Liver (tissue), 9 donors: ENCODE results near the gene AURKB. TPM values are rescaled to one million over a fixed set of nuclear protein-coding genes. Genes with fewer than 3 reads are reported as not detected.

ENCODE experiments used
- DNase-seq: peaks from one replicate; pipeline ENCODE4 v3.0.0-alpha.2; 2017; ENCODE audit warnings: low spot score
- H3K27ac ChIP-seq, 2 donors: one replicate each; pipeline ENCODE4 v1.7.0; 2013; ENCODE audit warnings: inconsistent platforms in 2 of 2, low read length in 2 of 2, control low read depth in 1 of 2, low read depth in 1 of 2, mild to moderate bottlenecking in 1 of 2
- H3K27me3 ChIP-seq, 4 donors: one replicate each; pipeline versions ENCODE4 v1.6.1 to v1.7.0; 2013; ENCODE audit warnings: low read length in 3 of 4, inconsistent platforms in 1 of 4, mild to moderate bottlenecking in 1 of 4, moderate library complexity in 1 of 4; ENCODE audit not compliant: control insufficient read depth in 4 of 4, insufficient read depth in 4 of 4
- H3K36me3 ChIP-seq, 4 donors: one replicate each; pipeline versions ENCODE4 v1.6.1 to v1.7.0; 2013; ENCODE audit warnings: low read length in 3 of 4, mild to moderate bottlenecking in 3 of 4, low read depth in 1 of 4, moderate library complexity in 1 of 4; ENCODE audit not compliant: control insufficient read depth in 4 of 4, insufficient read depth in 3 of 4
- H3K4me1 ChIP-seq, 4 donors: one replicate each; pipeline versions ENCODE4 v1.6.1 to v1.7.0; 2013; ENCODE audit warnings: low read length in 3 of 4, mild to moderate bottlenecking in 3 of 4, moderate library complexity in 1 of 4; ENCODE audit not compliant: control insufficient read depth in 4 of 4, insufficient read depth in 4 of 4
- H3K4me3 ChIP-seq, 3 donors: one replicate each; pipeline versions ENCODE4 v1.6.1 to v1.7.0; 2013; ENCODE audit warnings: low read length in 3 of 3, control low read depth in 1 of 3, low read depth in 1 of 3, mild to moderate bottlenecking in 1 of 3
- H3K9ac ChIP-seq, 2 donors: one replicate each; pipeline ENCODE4 v1.7.0; 2013; ENCODE audit warnings: low read length in 2 of 2, mild to moderate bottlenecking in 2 of 2, moderate library complexity in 2 of 2, control low read depth in 1 of 2, low read depth in 1 of 2
- H3K9me3 ChIP-seq, 4 donors: one replicate each; pipeline versions ENCODE4 v1.6.1 to v1.7.0; 2013; ENCODE audit warnings: low read length in 3 of 4; ENCODE audit not compliant: control insufficient read depth in 4 of 4
- CTCF ChIP-seq: fragments of 150-350 bp; IDR thresholded peaks from 2 replicates; pipeline ENCODE4 v1.5.1; 2017; ENCODE audit warnings: improper control_type of control experiment, low read depth, low read length; ENCODE audit not compliant: missing input control
- EGR1 ChIP-seq, 2 donors: IDR thresholded peaks; 2 replicates each; pipeline ENCODE4 v1.6.1; 2016 to 2018; ENCODE audit warnings: antibody characterized with exemption in 2 of 2, low read depth in 2 of 2
- FOXA1 ChIP-seq: IDR thresholded peaks from 2 replicates; pipeline ENCODE4 v1.6.1; 2016; ENCODE audit warnings: antibody characterized with exemption
- FOXA2 ChIP-seq: IDR thresholded peaks from 2 replicates; pipeline ENCODE4 v1.6.1; 2016; ENCODE audit warnings: antibody characterized with exemption
- GABPA ChIP-seq, 2 donors: IDR thresholded peaks in 1 of 2; conservative IDR thresholded peaks in 1 of 2; 2 replicates each; pipeline ENCODE4 v1.6.1; 2016; ENCODE audit warnings: antibody characterized with exemption in 2 of 2, mild to moderate bottlenecking in 1 of 2, moderate library complexity in 1 of 2
- HNF4A ChIP-seq, 2 donors: conservative IDR thresholded peaks; 2 replicates each; pipeline ENCODE4 v1.6.1; 2016; ENCODE audit warnings: antibody characterized with exemption in 2 of 2, mild to moderate bottlenecking in 2 of 2
- HNF4G ChIP-seq: IDR thresholded peaks from 2 replicates; pipeline ENCODE4 v1.6.1; 2016; ENCODE audit warnings: antibody characterized with exemption
- JUND ChIP-seq, 2 donors: IDR thresholded peaks; 2 replicates each; pipeline ENCODE4 v1.6.1; 2016; ENCODE audit warnings: antibody characterized with exemption in 2 of 2
- NR2F2 ChIP-seq: IDR thresholded peaks from 2 replicates; pipeline ENCODE4 v1.6.1; 2016; ENCODE audit warnings: antibody characterized with exemption
- RAD21 ChIP-seq, 2 donors: IDR thresholded peaks; 2 replicates each; pipeline ENCODE4 v1.6.1; 2016; ENCODE audit warnings: antibody characterized with exemption in 2 of 2, mild to moderate bottlenecking in 2 of 2
- REST ChIP-seq: IDR thresholded peaks from 2 replicates; pipeline ENCODE4 v1.6.1; 2016; ENCODE audit warnings: antibody characterized with exemption, mild to moderate bottlenecking
- RXRA ChIP-seq, 2 donors: IDR thresholded peaks; 2 replicates each; pipeline ENCODE4 v1.6.1; 2017 to 2018; ENCODE audit warnings: antibody characterized with exemption in 2 of 2, mild to moderate bottlenecking in 1 of 2
- SP1 ChIP-seq: IDR thresholded peaks from 2 replicates; pipeline ENCODE4 v1.6.1; 2018; ENCODE audit warnings: antibody characterized with exemption, mild to moderate bottlenecking
- TAF1 ChIP-seq: conservative IDR thresholded peaks from 2 replicates; pipeline ENCODE4 v1.6.1; 2016; ENCODE audit warnings: antibody characterized with exemption, mild to moderate bottlenecking
- YY1 ChIP-seq: IDR thresholded peaks from 2 replicates; pipeline ENCODE4 v1.6.1; 2016; ENCODE audit warnings: antibody characterized with exemption, mild to moderate bottlenecking
- ZBTB33 ChIP-seq: IDR thresholded peaks from 2 replicates; pipeline ENCODE4 v1.6.1; 2016; ENCODE audit warnings: antibody characterized with exemption
- WGBS: extraction: QIAGEN DNeasy Blood & Tissue Kit; methylation state at CpG from one replicate; pipeline ENCODE4 v1.1.7; 2013; 5-methylcytosine and 5-hydroxymethylcytosine counted together
- polyA plus RNA-seq, 2 donors: library from polyadenylated mRNA; stranded (reverse) in 1 of 2; unstranded in 1 of 2; fragments of 200-250 nt in 1 of 2; fragments of >200 nt in 1 of 2; fragmentation: Nextera tagmentation in 1 of 2; extraction: Ambion mirVana in 1 of 2; gene quantifications; one replicate each; pipeline versions ENCODE4 v1.2.1 to v1.2.3, GENCODE V29; 2013 to 2015
- total RNA-seq, 2 donors: library from RNA; depleted of rRNA; stranded (reverse); fragments of >200 nt; gene quantifications; one replicate each; pipeline ENCODE4 v1.2.3, GENCODE V29; 2014
- TF ChIP-seq, protein P1 (sequence below): IDR thresholded peaks from 2 replicates; pipeline ENCODE4 v1.6.1; 2016; ENCODE audit warnings: antibody characterized with exemption
- TF ChIP-seq, protein P2 (sequence below): IDR thresholded peaks from 2 replicates; pipeline ENCODE4 v1.6.1; 2016; ENCODE audit warnings: antibody characterized with exemption
- donor health status: healthy.
- donor health status: healthy.
- donor health status: healthy.
- donor health status: healthy.
- donor health status: healthy.

The AURKB gene
- total and polyA plus RNA-seq, 4 donors, result 0.42 to 25.9 (median 3.0) TPM

DNA sequence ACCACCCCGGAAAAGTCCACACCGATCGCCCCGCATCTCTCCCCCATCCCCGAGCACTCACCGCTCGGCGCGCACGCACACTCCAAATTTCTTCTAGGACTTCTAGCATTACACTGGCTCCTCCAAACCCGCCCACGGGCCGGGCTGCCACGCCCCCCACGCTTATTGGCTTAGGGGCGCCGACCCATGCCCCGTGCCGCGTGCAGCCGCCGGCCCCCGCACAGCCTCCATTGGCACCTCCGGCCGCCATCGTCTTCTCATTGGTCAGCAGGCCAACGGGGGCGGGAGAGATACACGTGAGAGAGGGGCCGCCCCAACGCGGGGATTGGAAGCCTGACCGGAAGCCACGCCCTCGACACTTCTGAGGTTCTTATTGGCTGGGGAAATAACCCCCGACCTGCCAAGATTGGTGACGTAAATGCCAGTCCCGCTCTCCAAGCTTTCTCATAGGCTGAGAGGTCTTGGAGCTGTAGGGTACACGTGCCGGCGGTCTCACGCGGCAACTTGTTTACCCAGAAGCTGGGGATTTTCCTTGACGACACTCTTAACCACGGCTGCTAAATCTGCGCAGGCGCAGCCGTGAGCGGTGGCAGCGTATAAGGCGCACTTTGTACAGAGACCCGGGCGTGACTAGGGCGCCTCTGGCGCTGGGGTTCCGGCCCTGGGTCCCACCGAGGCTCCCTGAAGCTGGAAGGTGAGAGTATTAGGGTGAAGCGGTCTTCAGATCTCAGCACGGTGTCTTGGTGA lies 54.0 kb downstream of the AURKB start:
- TF ChIP-seq CTCF, result no peak
- peak; percentile 54 to 58 for TF ChIP-seq RXRA (IDR thresholded peaks at IDR 0.05)
- TF ChIP-seq FOXA1, result peak; percentile 96
- TF ChIP-seq TAF1, result peak; percentile 97
- peak; percentile 77 for TF ChIP-seq ZBTB33
- TF ChIP-seq, protein P1, sequence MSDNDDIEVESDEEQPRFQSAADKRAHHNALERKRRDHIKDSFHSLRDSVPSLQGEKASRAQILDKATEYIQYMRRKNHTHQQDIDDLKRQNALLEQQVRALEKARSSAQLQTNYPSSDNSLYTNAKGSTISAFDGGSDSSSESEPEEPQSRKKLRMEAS, result peak; percentile 91
- TF ChIP-seq SP1, result peak; percentile 99
- TF ChIP-seq YY1, result peak; percentile 94
- peak; percentile 57 for TF ChIP-seq HNF4G
- peak; percentile 65 for TF ChIP-seq HNF4A (conservative IDR thresholded peaks at IDR 0.05)
- peak; percentile 94 for TF ChIP-seq REST
- peak; percentile 81 for TF ChIP-seq NR2F2
- TF ChIP-seq EGR1 (IDR thresholded peaks at IDR 0.05; ENCODE audit: low read depth in 2 of 2), result peak; percentile 99
- peak; percentile 94 for TF ChIP-seq FOXA2
- TF ChIP-seq JUND (IDR thresholded peaks at IDR 0.05), result peak; percentile 70 to 84
- peak; percentile 10 to 23 for TF ChIP-seq RAD21 (IDR thresholded peaks at IDR 0.05)
- peak in 1 of 2 donors; percentile 86 for TF ChIP-seq GABPA (IDR thresholded peaks at IDR 0.05 in 1 of 2, conservative IDR thresholded peaks at IDR 0.05 in 1 of 2)
- TF ChIP-seq, protein P2, sequence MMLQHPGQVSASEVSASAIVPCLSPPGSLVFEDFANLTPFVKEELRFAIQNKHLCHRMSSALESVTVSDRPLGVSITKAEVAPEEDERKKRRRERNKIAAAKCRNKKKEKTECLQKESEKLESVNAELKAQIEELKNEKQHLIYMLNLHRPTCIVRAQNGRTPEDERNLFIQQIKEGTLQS, result peak; percentile 41
- peak; percentile 98 for DNase-seq
- Histone ChIP-seq H3K36me3 (peaks cover 2 to 10% (median 6%) of the 10 kb centered on the region in 4 donors), H3K4me1 (peaks cover 9 to 62% (median 41%) of the 10 kb centered on the region in 4 donors), H3K9ac (peak overlapping the region; percentile 95 to 100), H3K27me3 (no peaks in the 10 kb centered on the region), H3K27ac (peak overlapping the region; percentile 97 to 99), H3K4me3 (peak overlapping the region; percentile 69 to 99 (median 89)), H3K9me3 (no peaks in the 10 kb centered on the region)
- under 1% methylated on average over 59 of the region's 59 CpGs for WGBS
